PC-3 (cell line): Measurements from ENCODE around the gene BICDL2. TPM values are rescaled to one million over a fixed set of nuclear protein-coding genes. Genes with fewer than 3 reads are reported as not detected.

Experiments
- ATAC-seq: fragments of 200-7000 bp; cut with Tn5 transposase; 2 replicates; pipeline ENCODE4 v1.9.1; 2020; ENCODE audit warnings: mild to moderate bottlenecking, moderate library complexity
- BruUV-seq: library from RNA; stranded (reverse); fragments of 400-500 nt; replicated peaks from 2 replicates; lab custom pipeline; 2021; lab: Mats Ljungman, UMichigan
- CTCF ChIA-PET: fragments of 300-600 bp; sonication (Branson Sonifier 250); formaldehyde crosslinking; loops from one replicate; lab custom pipeline; 2022; ENCODE audit warnings: antibody characterized with exemption; lab: Charles Lee
- POLR2A ChIA-PET: fragments of 300-600 bp; sonication (Branson Sonifier 250); formaldehyde crosslinking; loops from one replicate; lab custom pipeline; 2022; ENCODE audit warnings: antibody characterized with exemption; ENCODE audit not compliant: unreplicated experiment; lab: Charles Lee
- DNase-seq: peaks from one replicate; pipeline ENCODE4 v3.0.0-alpha.2; 2015
- H2AFZ ChIP-seq: fragments of 300-600 bp; sonication (generic); 2 replicates; pipeline ENCODE4 v1.6.0; 2016; ENCODE audit warnings: antibody characterized with exemption, low read length
- H3F3A ChIP-seq: fragments of 300-600 bp; sonication (generic); one replicate; pipeline ENCODE4 v1.6.0; 2017; ENCODE audit warnings: antibody characterized with exemption, low read length, control low read depth, mild to moderate bottlenecking; ENCODE audit not compliant: unreplicated experiment
- H3K27ac ChIP-seq: fragments of 300-600 bp; sonication (generic); 2 replicates; pipeline ENCODE4 v1.5.1; 2016; ENCODE audit warnings: mild to moderate bottlenecking, low read length
- H3K27me3 ChIP-seq: fragments of 300-600 bp; sonication (generic); 2 replicates; pipeline ENCODE4 v1.6.1; 2016; ENCODE audit warnings: low read length, mixed read lengths
- H3K36me3 ChIP-seq: fragments of 300-600 bp; sonication (generic); 2 replicates; pipeline ENCODE4 v1.6.1; 2016; ENCODE audit warnings: low read depth, mixed run types, low read length, mixed read lengths
- H3K4me1 ChIP-seq: fragments of 300-600 bp; sonication (generic); 2 replicates; pipeline ENCODE4 v1.5.1; 2016; ENCODE audit warnings: low read length; ENCODE audit not compliant: insufficient read depth
- H3K4me2 ChIP-seq: fragments of 300-600 bp; sonication (generic); 2 replicates; pipeline ENCODE4 v1.6.0; 2016; ENCODE audit warnings: low read length
- H3K4me3 ChIP-seq: fragments of 300-600 bp; sonication (generic); 2 replicates; pipeline ENCODE4 v1.5.1; 2016; ENCODE audit warnings: mild to moderate bottlenecking, low read length, mixed read lengths
- H3K79me2 ChIP-seq: fragments of 300-600 bp; sonication (generic); 2 replicates; pipeline ENCODE4 v1.6.1; 2017; ENCODE audit warnings: low read length, mixed read lengths
- H3K9ac ChIP-seq: fragments of 300-600 bp; sonication (generic); 2 replicates; pipeline ENCODE4 v1.6.0; 2016; ENCODE audit warnings: mild to moderate bottlenecking, low read length
- H3K9me2 ChIP-seq: fragments of 300-600 bp; sonication (generic); replicated peaks from 2 replicates; pipeline ENCODE4 v1.6.1; 2016; ENCODE audit warnings: mixed run types, low read length, mixed read lengths
- H3K9me3 ChIP-seq: fragments of 300-600 bp; sonication (generic); 2 replicates; pipeline ENCODE4 v1.6.1; 2016; ENCODE audit warnings: low read length, mixed read lengths
- H4K20me1 ChIP-seq: fragments of 300-600 bp; sonication (generic); 2 replicates; pipeline ENCODE4 v1.6.1; 2016; ENCODE audit warnings: low read length, mixed read lengths
- CTCF ChIP-seq: fragments of 300-600 bp; sonication (generic); conservative IDR thresholded peaks from 2 replicates; pipeline ENCODE4 v1.5.1; 2017; ENCODE audit warnings: antibody characterized with exemption, low read depth, mild to moderate bottlenecking, low read length
- EZH2 ChIP-seq: fragments of 300-600 bp; sonication (generic); IDR thresholded peaks from one replicate; pipeline ENCODE4 v1.6.1; 2017; ENCODE audit warnings: antibody characterized with exemption, mild to moderate bottlenecking, low read length; ENCODE audit not compliant: unreplicated experiment
- EZH2phosphoT487 ChIP-seq: fragments of 300-600 bp; sonication (generic); IDR thresholded peaks from 2 replicates; pipeline ENCODE4 v1.6.1; 2018; ENCODE audit warnings: mild to moderate bottlenecking, antibody characterized with exemption, low read length, borderline replicate concordance
- intact Hi-C: fragments of 100-400 bp; cut with micrococcal nuclease; formaldehyde crosslinking; loops from 2 replicates; pipeline ENCODE4 v1.9.0; 2023
- total RNA-seq: library from RNA; depleted of rRNA; stranded (reverse); fragments of >200 nt; gene quantifications from 2 replicates; pipeline ENCODE4 v1.2.3, GENCODE V29; 2014

Gene BICDL2
- total RNA-seq, 1 experiment from 2014 or later, result 16.3 TPM

DNA sequence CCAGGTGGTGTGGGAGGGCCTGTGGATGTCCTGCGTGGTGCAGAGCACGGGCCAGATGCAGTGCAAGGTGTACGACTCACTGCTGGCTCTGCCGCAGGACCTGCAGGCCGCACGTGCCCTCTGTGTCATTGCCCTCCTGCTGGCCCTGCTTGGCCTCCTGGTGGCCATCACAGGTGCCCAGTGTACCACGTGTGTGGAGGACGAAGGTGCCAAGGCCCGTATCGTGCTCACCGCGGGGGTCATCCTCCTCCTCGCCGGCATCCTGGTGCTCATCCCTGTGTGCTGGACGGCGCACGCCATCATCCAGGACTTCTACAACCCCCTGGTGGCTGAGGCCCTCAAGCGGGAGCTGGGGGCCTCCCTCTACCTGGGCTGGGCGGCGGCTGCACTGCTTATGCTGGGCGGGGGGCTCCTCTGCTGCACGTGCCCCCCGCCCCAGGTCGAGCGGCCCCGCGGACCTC lies 23.2 kb downstream of the BICDL2 start:
- H3K9me3 ChIP-seq, result no peaks in the 10 kb centered on the region
- no peaks in the 10 kb centered on the region for H4K20me1 ChIP-seq
- H3K27ac ChIP-seq, result no peak overlapping the region
- H3K9me2 ChIP-seq, result no peaks in the 10 kb centered on the region
- no peaks in the 10 kb centered on the region for H3K36me3 ChIP-seq
- no peaks in the 10 kb centered on the region for H3K79me2 ChIP-seq
- H3K4me3 ChIP-seq, result no peak overlapping the region
- DNase-seq, result peak; percentile 40
- peaks cover 31% of the 10 kb centered on the region for H3K4me1 ChIP-seq
- ChIA-PET POLR2A (no interaction called here), CTCF (no interaction called here)
- no TSS peak for BruUV-seq
- peak; percentile 65 for ATAC-seq
- TF ChIP-seq EZH2phosphoT487, result no peak
- no peaks in the 10 kb centered on the region for H3F3A ChIP-seq
- intact Hi-C loops, result no loop called here
- no peaks in the 10 kb centered on the region for H3K27me3 ChIP-seq
- no peak overlapping the region for H3K9ac ChIP-seq
- peak overlapping the region; percentile 15; the same call in 1 of the 2 replicates for H3K4me2 ChIP-seq
- H2AFZ ChIP-seq, result no peak overlapping the region

DNA sequence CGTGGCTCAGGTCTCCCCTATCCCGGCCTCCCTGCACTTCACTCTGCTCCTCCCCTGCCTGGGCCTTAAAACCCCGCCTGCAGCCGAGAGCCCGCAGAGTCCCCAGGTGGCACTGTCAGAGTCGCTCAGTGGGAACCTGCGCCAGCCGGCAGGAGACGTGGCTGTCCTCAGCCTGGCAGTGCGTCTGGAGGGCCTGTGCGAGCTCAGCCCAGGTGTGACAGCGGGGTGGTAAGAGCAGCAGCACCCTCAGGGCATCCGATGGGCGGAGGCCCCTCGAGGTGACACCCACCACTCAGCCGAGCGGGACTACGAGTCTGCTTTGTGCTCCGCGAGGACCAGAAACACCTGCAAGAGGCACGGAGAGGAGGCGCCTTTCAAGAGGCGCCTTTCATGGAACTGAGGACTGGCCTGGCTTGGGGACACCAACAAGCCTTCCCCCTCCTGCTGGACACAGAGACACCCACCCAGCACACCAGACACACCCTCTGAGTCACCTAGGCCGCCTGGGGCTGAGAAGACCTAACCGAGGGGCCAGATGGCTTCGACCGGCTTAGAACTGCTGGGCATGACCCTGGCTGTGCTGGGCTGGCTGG lies 23.8 kb downstream of the BICDL2 start, which contains the start of gene CLDN9:
CLDN9 (plus strand) TSS at position 96 of the 593 bp plus-strand sequence; CDS start at position 536, 440 bp downstream.
- no TSS peak for BruUV-seq

GRCh38 chr16:3012246-3012645 lies 24.5 kb downstream of the BICDL2 start:
- Histone ChIP-seq H3F3A (no peaks in the 10 kb centered on the region), H3K9ac (no peak overlapping the region), H3K79me2 (no peaks in the 10 kb centered on the region), H3K27ac (no peak overlapping the region), H3K9me3 (no peaks in the 10 kb centered on the region), H3K4me3 (no peak overlapping the region), H3K27me3 (no peaks in the 10 kb centered on the region), H3K4me1 (peaks cover 37% of the 10 kb centered on the region), H3K9me2 (no peaks in the 10 kb centered on the region), H3K36me3 (no peaks in the 10 kb centered on the region), H4K20me1 (no peaks in the 10 kb centered on the region), H2AFZ (no peak overlapping the region), H3K4me2 (no peak overlapping the region)
- no peak for TF ChIP-seq EZH2phosphoT487
- no peak for TF ChIP-seq EZH2
- no peak for TF ChIP-seq CTCF
- DNase-seq (no peak), ATAC-seq (no peak)
- ChIA-PET POLR2A (interaction anchor here (0.7 kb wide), 1 partner anchor 366 kb away, joined by 3 read pairs; no protein-coding TSS in a partner anchor), CTCF (no interaction called here)
- intact Hi-C loops, result no loop called here
- no TSS peak for BruUV-seq

More for the DNA sequence above, 23.8 kb downstream of the BICDL2 start, which contains the start of gene CLDN9:
- Histone ChIP-seq H3K79me2 (no peaks in the 10 kb centered on the region), H3F3A (no peaks in the 10 kb centered on the region), H3K4me3 (no peak within 1 kb of the TSS), H2AFZ (no peak within 1 kb of the TSS), H4K20me1 (no peaks in the 10 kb centered on the region), H3K9me2 (no peaks in the 10 kb centered on the region), H3K4me1 (peaks cover 37% of the 10 kb centered on the region), H3K36me3 (no peaks in the 10 kb centered on the region), H3K4me2 (peak within 1 kb of the TSS; percentile 15; the same call in 1 of the 2 replicates), H3K9me3 (no peaks in the 10 kb centered on the region), H3K27ac (no peak within 1 kb of the TSS), H3K9ac (no peak within 1 kb of the TSS), H3K27me3 (no peaks in the 10 kb centered on the region)
- ChIA-PET CTCF (no interaction called here), POLR2A (no interaction called here)
- intact Hi-C loops, result no loop called here
- ATAC-seq, result peak; percentile 55
- TF ChIP-seq EZH2phosphoT487 (no peak), EZH2 (no peak), CTCF (no peak)
- DNase-seq, result peak; percentile 58
